Neuronal stem cell (in vitro differentiated cells): ENCODE measurements around the gene CACNB4.

Experiments used
- DNase-seq: peaks from one replicate; pipeline ENCODE4 v3.0.0-alpha.2; 2013; ENCODE audit warnings: low spot score
- H2AFZ ChIP-seq: one replicate; pipeline ENCODE4 v1.6.1; 2013; ENCODE audit warnings: mild to moderate bottlenecking, low read length, inconsistent platforms
- H2AK5ac ChIP-seq: 2 replicates; pipeline ENCODE4 v1.6.1; 2013; ENCODE audit warnings: low read depth, mild to moderate bottlenecking, inconsistent platforms, low read length, moderate library complexity, mixed read lengths
- H2BK120ac ChIP-seq: 2 replicates; pipeline ENCODE4 v1.6.1; 2013; ENCODE audit warnings: low read depth, mild to moderate bottlenecking, inconsistent platforms, low read length, moderate library complexity, mixed read lengths
- H2BK12ac ChIP-seq: one replicate; pipeline ENCODE4 v1.6.1; 2013; ENCODE audit warnings: low read length, inconsistent platforms
- H2BK15ac ChIP-seq: 2 replicates; pipeline ENCODE4 v1.6.1; 2013; ENCODE audit warnings: mild to moderate bottlenecking, low read length, inconsistent platforms, mixed read lengths
- H2BK5ac ChIP-seq: one replicate; pipeline ENCODE4 v1.6.1; 2013; ENCODE audit warnings: inconsistent platforms, mild to moderate bottlenecking, low read length, moderate library complexity
- H3K14ac ChIP-seq: one replicate; pipeline ENCODE4 v1.6.1; 2013; ENCODE audit warnings: low read length, inconsistent platforms
- H3K18ac ChIP-seq: 2 replicates; pipeline ENCODE4 v1.6.1; 2013; ENCODE audit warnings: low read length, inconsistent platforms
- H3K23ac ChIP-seq: 2 replicates; pipeline ENCODE4 v1.6.1; 2013; ENCODE audit warnings: low read depth, mild to moderate bottlenecking, mixed read lengths, low read length, inconsistent platforms; ENCODE audit not compliant: poor library complexity
- H3K27ac ChIP-seq: replicated peaks from 3 replicates; pipeline ENCODE4 v1.5.1; 2013; ENCODE audit warnings: low read length, inconsistent platforms
- H3K27me3 ChIP-seq, 3 experiments: 2 replicates each; pipeline ENCODE4 v1.6.1; 2013; ENCODE audit warnings: low read length in 3 of 3, mild to moderate bottlenecking in 2 of 3, inconsistent platforms in 1 of 3, low read depth in 1 of 3, mixed read lengths in 1 of 3, moderate library complexity in 1 of 3; ENCODE audit not compliant: control insufficient read depth in 3 of 3, insufficient read depth in 3 of 3
- H3K36me3 ChIP-seq, 2 donors: replicated peaks in 1 of 2; 2 replicates each; pipeline ENCODE4 v1.6.1; 2013; ENCODE audit warnings: low read length in 2 of 2; ENCODE audit not compliant: control insufficient read depth in 2 of 2, insufficient read depth in 2 of 2
- H3K4ac ChIP-seq: 2 replicates; pipeline ENCODE4 v1.6.1; 2013; ENCODE audit warnings: inconsistent platforms, mild to moderate bottlenecking, low read length, moderate library complexity
- H3K4me1 ChIP-seq, 2 donors: 1 replicate in 1 of 2; 2 replicates in 1 of 2; pipeline ENCODE4 v1.6.1; 2013; ENCODE audit warnings: low read length in 2 of 2, low read depth in 1 of 2; ENCODE audit not compliant: control insufficient read depth in 2 of 2, insufficient read depth in 1 of 2
- H3K4me2 ChIP-seq: one replicate; pipeline ENCODE4 v1.6.1; 2013; ENCODE audit warnings: mild to moderate bottlenecking, low read length, inconsistent platforms; ENCODE audit not compliant: insufficient read depth, poor library complexity, severe bottlenecking
- H3K4me3 ChIP-seq, 2 donors: 2 replicates each; pipeline ENCODE4 v1.5.1; 2013; ENCODE audit warnings: low read length in 2 of 2, mild to moderate bottlenecking in 2 of 2, inconsistent platforms in 1 of 2, moderate library complexity in 1 of 2
- H3K79me1 ChIP-seq: one replicate; pipeline ENCODE4 v1.6.1; 2013; ENCODE audit warnings: low read depth, mild to moderate bottlenecking, inconsistent platforms, low read length, moderate library complexity
- H3K9ac ChIP-seq: one replicate; pipeline ENCODE4 v1.6.1; 2013; ENCODE audit warnings: mild to moderate bottlenecking, low read depth, low read length, inconsistent platforms; ENCODE audit not compliant: poor library complexity
- H3K9me3 ChIP-seq, 2 donors: replicated peaks in 1 of 2; 2 replicates each; pipeline versions ENCODE3 to v1.6.1; 2013; ENCODE audit warnings: low read length in 2 of 2, mild to moderate bottlenecking in 2 of 2, inconsistent platforms in 1 of 2, low read depth in 1 of 2, mixed read lengths in 1 of 2, moderate library complexity in 1 of 2; ENCODE audit not compliant: control insufficient read depth in 2 of 2, insufficient read depth in 1 of 2
- H4K8ac ChIP-seq: one replicate; pipeline ENCODE4 v1.6.1; 2013; ENCODE audit warnings: low read depth, mild to moderate bottlenecking, inconsistent platforms, low read length, moderate library complexity
- H4K91ac ChIP-seq: one replicate; pipeline ENCODE4 v1.6.1; 2013; ENCODE audit warnings: low read length, low read depth, mild to moderate bottlenecking, inconsistent platforms; ENCODE audit not compliant: poor library complexity
- WGBS, 2 donors: extraction: QIAGEN DNeasy Blood & Tissue Kit; methylation state at CpG; one replicate each; pipeline ENCODE4 v1.1.7; 2013; ENCODE audit warnings: missing lambda C conversion rate in 2 of 2, mixed read lengths in 1 of 2; ENCODE audit not compliant: insufficient read length in 2 of 2, insufficient replicate concordance in 1 of 2; ENCODE audit errors: extremely low coverage in 2 of 2; 5-methylcytosine and 5-hydroxymethylcytosine counted together

The CACNB4 gene

DNA sequence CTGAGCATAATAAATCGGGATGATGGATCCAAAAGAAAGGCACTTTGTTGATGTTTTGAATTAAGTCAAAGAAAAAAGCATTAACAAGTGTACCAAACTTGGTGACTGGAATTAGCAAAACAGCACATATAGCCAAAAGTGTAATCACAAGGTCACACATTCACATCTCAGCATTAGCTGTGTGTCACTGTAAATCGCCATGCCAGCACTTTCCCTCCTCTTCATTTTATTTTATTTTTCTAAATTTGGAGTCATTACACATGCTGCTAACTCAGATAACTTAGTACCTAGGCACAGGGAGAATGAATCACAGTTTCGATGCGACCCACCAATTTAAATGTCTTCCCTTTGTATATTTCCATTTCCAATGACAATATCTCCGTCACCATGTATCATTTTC is 111.4 kb downstream of the CACNB4 start:
- no peaks in the 10 kb centered on the region for H3K36me3 ChIP-seq
- no peak overlapping the region for H3K14ac ChIP-seq
- peaks cover 0 to 5% of the 10 kb centered on the region in 2 donors for H3K4me1 ChIP-seq
- no peak overlapping the region for H2AK5ac ChIP-seq
- no peak overlapping the region for H3K9ac ChIP-seq
- no peak overlapping the region for H3K27ac ChIP-seq
- H3K4ac ChIP-seq, result no peak overlapping the region
- no peak overlapping the region for H3K23ac ChIP-seq
- WGBS, 2 donors, result no CpG with 5 or more reads among the region's 5 CpGs
- H2BK5ac ChIP-seq, result no peak overlapping the region
- no peaks in the 10 kb centered on the region for H3K9me3 ChIP-seq
- no peak overlapping the region for H3K4me3 ChIP-seq
- no peak overlapping the region for H3K4me2 ChIP-seq
- H2BK12ac ChIP-seq, result no peak overlapping the region
- no peak overlapping the region for H4K8ac ChIP-seq
- H3K18ac ChIP-seq, result no peak overlapping the region
- H3K27me3 ChIP-seq, result no peaks in the 10 kb centered on the region
- H2BK120ac ChIP-seq, result no peak overlapping the region
- H3K79me1 ChIP-seq, result no peaks in the 10 kb centered on the region
- no peak for DNase-seq
- H2AFZ ChIP-seq, result no peak overlapping the region
- no peak overlapping the region for H4K91ac ChIP-seq
- H2BK15ac ChIP-seq, result no peak overlapping the region

DNA sequence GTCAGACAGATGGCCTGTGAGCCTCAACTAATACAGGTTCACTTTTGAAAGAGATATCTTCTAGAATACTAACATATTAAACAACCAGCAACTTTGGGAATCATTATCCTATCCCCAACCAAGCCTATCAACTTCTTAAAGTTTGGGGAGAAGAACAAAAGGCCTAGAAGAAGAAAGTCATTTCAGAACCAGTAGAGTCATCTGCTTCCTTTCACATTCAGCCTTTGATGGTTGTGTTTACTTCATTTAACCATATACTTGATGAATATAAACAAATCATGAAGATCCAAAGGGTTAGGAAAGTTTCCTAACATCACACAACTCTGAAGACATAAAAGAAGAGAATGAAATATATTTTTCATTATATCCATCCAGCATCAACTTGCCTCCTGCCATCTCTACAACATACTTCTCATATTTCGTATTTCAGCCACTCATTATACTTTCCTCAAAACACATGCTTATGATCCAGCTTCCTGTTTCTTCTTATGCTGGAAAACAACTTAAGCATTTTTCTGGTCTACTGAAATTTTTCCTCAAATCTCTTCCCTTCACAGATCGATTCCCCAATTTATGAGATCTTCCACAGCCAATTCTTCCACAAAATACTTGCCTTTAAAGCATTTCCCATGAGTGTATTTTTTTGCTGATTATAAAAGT is 114.3 kb downstream of the CACNB4 start:
- WGBS, 2 donors, result 100% methylated on average over 1 of the region's 2 CpGs; no CpG with 5 or more reads in 1 of the 2 donors
- no peak overlapping the region for H2AK5ac ChIP-seq
- no peak overlapping the region for H3K4me3 ChIP-seq
- H2BK5ac ChIP-seq, result no peak overlapping the region
- no peak overlapping the region for H3K4me2 ChIP-seq
- no peak overlapping the region for H2BK15ac ChIP-seq
- H2AFZ ChIP-seq, result no peak overlapping the region
- no peak overlapping the region for H4K8ac ChIP-seq
- H3K4ac ChIP-seq, result no peak overlapping the region
- no peaks in the 10 kb centered on the region for H3K36me3 ChIP-seq
- no peak overlapping the region for H3K23ac ChIP-seq
- no peak for DNase-seq
- no peaks in the 10 kb centered on the region for H3K4me1 ChIP-seq
- H3K9ac ChIP-seq, result no peak overlapping the region
- no peaks in the 10 kb centered on the region for H3K27me3 ChIP-seq
- no peak overlapping the region for H2BK12ac ChIP-seq
- H3K14ac ChIP-seq, result no peak overlapping the region
- H3K9me3 ChIP-seq, result no peaks in the 10 kb centered on the region
- no peak overlapping the region for H4K91ac ChIP-seq
- no peak overlapping the region for H3K18ac ChIP-seq
- H3K27ac ChIP-seq, result no peak overlapping the region
- H2BK120ac ChIP-seq, result no peak overlapping the region
- H3K79me1 ChIP-seq, result no peaks in the 10 kb centered on the region

GRCh38 chr2:151983221-151983620 is 115.6 kb downstream of the CACNB4 start:
- WGBS, 2 donors, result no CpG with 5 or more reads among the region's 2 CpGs
- Histone ChIP-seq H2AK5ac (no peak overlapping the region), H3K14ac (no peak overlapping the region)

DNA sequence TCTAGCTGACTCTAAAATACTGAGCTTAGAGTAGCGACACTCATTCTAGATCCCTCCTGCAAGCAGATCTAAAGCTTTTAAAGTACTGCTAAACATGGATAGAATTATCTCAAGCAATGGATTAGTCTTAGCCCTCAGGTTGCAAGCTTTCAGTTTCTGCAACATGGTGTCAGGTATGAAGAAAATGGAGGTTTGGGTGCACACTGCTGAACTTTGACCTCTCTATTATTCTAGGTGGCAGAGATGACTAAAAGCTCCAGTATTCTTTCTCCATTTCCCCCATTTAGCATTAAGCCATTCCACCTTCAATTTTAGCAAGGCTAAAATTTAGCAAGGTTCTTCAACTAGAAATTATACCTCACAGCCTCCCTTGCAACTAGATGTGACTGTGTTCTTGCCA is 117.0 kb downstream of the CACNB4 start:
- Histone ChIP-seq H3K4me3 (no peak overlapping the region), H2AFZ (no peak overlapping the region), H3K9ac (no peak overlapping the region), H3K36me3 (no peaks in the 10 kb centered on the region), H2BK15ac (no peak overlapping the region), H2AK5ac (no peak overlapping the region), H3K27ac (no peak overlapping the region), H3K14ac (no peak overlapping the region), H3K4ac (no peak overlapping the region), H2BK120ac (no peak overlapping the region), H3K18ac (no peak overlapping the region), H4K91ac (no peak overlapping the region), H3K79me1 (no peaks in the 10 kb centered on the region), H3K9me3 (no peaks in the 10 kb centered on the region), H2BK5ac (no peak overlapping the region), H3K4me2 (no peak overlapping the region), H3K4me1 (no peaks in the 10 kb centered on the region), H3K27me3 (no peaks in the 10 kb centered on the region), H2BK12ac (no peak overlapping the region), H3K23ac (no peak overlapping the region), H4K8ac (no peak overlapping the region)
- WGBS, 2 donors, result no CpG with 5 or more reads among the region's 1 CpG
- DNase-seq, result no peak

More at GRCh38 chr2:151983221-151983620, 115.6 kb downstream of the CACNB4 start:
- Histone ChIP-seq H4K91ac (no peak overlapping the region), H3K9ac (no peak overlapping the region), H3K4ac (no peak overlapping the region), H3K4me2 (no peak overlapping the region), H2AFZ (no peak overlapping the region), H3K79me1 (no peaks in the 10 kb centered on the region), H3K4me1 (no peaks in the 10 kb centered on the region), H4K8ac (no peak overlapping the region), H2BK15ac (no peak overlapping the region), H3K27me3 (no peaks in the 10 kb centered on the region), H3K18ac (no peak overlapping the region), H2BK120ac (no peak overlapping the region), H2BK12ac (no peak overlapping the region), H3K23ac (no peak overlapping the region), H3K27ac (no peak overlapping the region), H2BK5ac (no peak overlapping the region), H3K9me3 (no peaks in the 10 kb centered on the region), H3K4me3 (no peak overlapping the region), H3K36me3 (no peaks in the 10 kb centered on the region)
- DNase-seq, result no peak
